H9 (cell line): ENCODE measurements around the gene TGFBR3L. TPM values are rescaled to one million over a fixed set of nuclear protein-coding genes. Genes with fewer than 3 reads are reported as not detected.
"Not testable (repeated sequence)": the region's sequence is repeated elsewhere in the genome, so short reads cannot be mapped to it uniquely, and the experiment has no call there.

ENCODE experiments used
- DNase-seq: peaks from one replicate; pipeline ENCODE4 v3.0.0-alpha.2; 2017
- H2AFZ ChIP-seq: one replicate; pipeline ENCODE4 v1.6.1; 2013; ENCODE audit warnings: mild to moderate bottlenecking, low read length, control low read depth, moderate library complexity
- H2AK5ac ChIP-seq: 2 replicates; pipeline ENCODE4 v1.6.1; 2013; ENCODE audit warnings: low read length, control low read depth, mixed read lengths; ENCODE audit not compliant: insufficient read length
- H2BK120ac ChIP-seq: one replicate; pipeline ENCODE4 v1.6.1; 2013; ENCODE audit warnings: low read depth, mild to moderate bottlenecking, low read length, control low read depth, inconsistent platforms; ENCODE audit not compliant: poor library complexity, severe bottlenecking
- H2BK12ac ChIP-seq: 2 replicates; pipeline ENCODE4 v1.6.1; 2013; ENCODE audit warnings: low read length, control low read depth, mixed read lengths, low read depth; ENCODE audit not compliant: insufficient read length
- H2BK15ac ChIP-seq: 2 replicates; pipeline ENCODE4 v1.6.1; 2013; ENCODE audit warnings: low read depth, low read length, control low read depth
- H2BK20ac ChIP-seq: one replicate; pipeline ENCODE4 v1.6.1; 2013; ENCODE audit warnings: low read depth, mild to moderate bottlenecking, low read length, control low read depth, inconsistent platforms; ENCODE audit not compliant: poor library complexity, severe bottlenecking
- H2BK5ac ChIP-seq: 2 replicates; pipeline ENCODE4 v1.6.1; 2013; ENCODE audit warnings: low read length, control low read depth, mixed read lengths; ENCODE audit not compliant: insufficient read length
- H3K14ac ChIP-seq: 2 replicates; pipeline ENCODE4 v1.6.1; 2013; ENCODE audit warnings: low read length, control low read depth; ENCODE audit not compliant: insufficient read depth
- H3K18ac ChIP-seq: 2 replicates; pipeline ENCODE4 v1.6.1; 2013; ENCODE audit warnings: low read depth, mild to moderate bottlenecking, mixed read lengths, low read length, control low read depth; ENCODE audit not compliant: insufficient read length
- H3K23ac ChIP-seq: 2 replicates; pipeline ENCODE4 v1.6.1; 2013; ENCODE audit warnings: low read length, control low read depth, mixed read lengths, low read depth; ENCODE audit not compliant: insufficient read length
- H3K23me2 ChIP-seq: 2 replicates; pipeline ENCODE4 v1.6.1; 2013; ENCODE audit warnings: low read depth, mild to moderate bottlenecking, mixed read lengths, low read length, control low read depth; ENCODE audit not compliant: insufficient read length, poor library complexity, severe bottlenecking
- H3K27ac ChIP-seq: 2 replicates; pipeline ENCODE4 v1.5.1; 2013; ENCODE audit warnings: low read length, control low read depth, mixed read lengths, low read depth; ENCODE audit not compliant: insufficient read length
- H3K27me3 ChIP-seq: 2 replicates; pipeline ENCODE4 v1.6.1; 2013; ENCODE audit warnings: low read length, control low read depth, inconsistent platforms; ENCODE audit not compliant: insufficient read depth
- H3K4ac ChIP-seq: 2 replicates; pipeline ENCODE4 v1.6.1; 2013; ENCODE audit warnings: low read depth, mild to moderate bottlenecking, control low read depth, inconsistent platforms, low read length, moderate library complexity
- H3K4me1 ChIP-seq: 2 replicates; pipeline ENCODE4 v1.6.1; 2013; ENCODE audit warnings: low read length, control low read depth, inconsistent platforms; ENCODE audit not compliant: insufficient read depth
- H3K4me2 ChIP-seq: 2 replicates; pipeline ENCODE4 v1.6.1; 2013; ENCODE audit warnings: low read length, control low read depth, mixed read lengths; ENCODE audit not compliant: insufficient read length, insufficient read depth
- H3K56ac ChIP-seq: 2 replicates; pipeline ENCODE4 v1.6.1; 2013; ENCODE audit warnings: low read depth, mild to moderate bottlenecking, mixed read lengths, low read length, control low read depth; ENCODE audit not compliant: insufficient read length
- H3K79me1 ChIP-seq: 2 replicates; pipeline ENCODE4 v1.6.1; 2013; ENCODE audit warnings: low read depth, mild to moderate bottlenecking, moderate library complexity, low read length, control low read depth, inconsistent platforms; ENCODE audit not compliant: insufficient read depth, poor library complexity, severe bottlenecking
- H3K79me2 ChIP-seq: 2 replicates; pipeline ENCODE4 v1.6.1; 2013; ENCODE audit warnings: low read length, control low read depth, inconsistent platforms; ENCODE audit not compliant: insufficient read depth
- H3K9ac ChIP-seq: 2 replicates; pipeline ENCODE4 v1.6.1; 2013; ENCODE audit warnings: low read length, control low read depth, mixed read lengths; ENCODE audit not compliant: insufficient read length; ENCODE audit errors: extremely low read depth
- H3K9me3 ChIP-seq: one replicate; pipeline ENCODE4 v1.6.1; 2013; ENCODE audit warnings: low read depth, low read length, inconsistent platforms; ENCODE audit not compliant: control insufficient read depth
- H3T11ph ChIP-seq: one replicate; pipeline ENCODE4 v1.6.1; 2013; ENCODE audit warnings: mild to moderate bottlenecking, low read length, control low read depth, inconsistent platforms
- H4K20me1 ChIP-seq: one replicate; pipeline ENCODE4 v1.6.1; 2013; ENCODE audit not compliant: control insufficient read depth, insufficient read length, insufficient read depth
- H4K5ac ChIP-seq: 2 replicates; pipeline ENCODE4 v1.6.1; 2013; ENCODE audit warnings: low read depth, mild to moderate bottlenecking, mixed read lengths, low read length, control low read depth; ENCODE audit not compliant: insufficient read length
- H4K8ac ChIP-seq: replicated peaks from 2 replicates; pipeline ENCODE4 v1.6.1; 2013; ENCODE audit warnings: low read length, control low read depth, mixed read lengths, low read depth; ENCODE audit not compliant: insufficient read length
- H4K91ac ChIP-seq: 2 replicates; pipeline ENCODE4 v1.6.1; 2013; ENCODE audit warnings: low read depth, mild to moderate bottlenecking, moderate library complexity, mixed read lengths, low read length, control low read depth; ENCODE audit not compliant: insufficient read length
- H3K27ac Mint-ChIP-seq, 3 experiments: 2 replicates in 2 of 3; 3 replicates in 1 of 3; pipeline ENCODE4 v1.8.0; 2020 to 2021; ENCODE audit warnings: mixed read lengths in 3 of 3, mild to moderate bottlenecking in 1 of 3, moderate library complexity in 1 of 3
- H3K27me3 Mint-ChIP-seq: 2 replicates; pipeline ENCODE4 v1.8.0; 2021; ENCODE audit warnings: low read depth, mild to moderate bottlenecking, moderate library complexity, mixed read lengths
- H3K36me3 Mint-ChIP-seq, 3 experiments: 2 replicates in 2 of 3; 3 replicates in 1 of 3; pipeline ENCODE4 v1.8.0; 2020 to 2021; ENCODE audit warnings: low read depth in 3 of 3, mixed read lengths in 3 of 3; ENCODE audit not compliant: insufficient read depth in 1 of 3
- H3K4me1 Mint-ChIP-seq, 2 experiments: 2 replicates each; pipeline ENCODE4 v1.8.0; 2020; ENCODE audit warnings: mixed read lengths in 2 of 2
- H3K4me3 Mint-ChIP-seq, 2 experiments: 2 replicates in 1 of 2; 3 replicates in 1 of 2; pipeline ENCODE4 v1.8.0; 2020 to 2021; ENCODE audit warnings: mild to moderate bottlenecking in 2 of 2, mixed read lengths in 2 of 2, moderate library complexity in 1 of 2
- H3K9me3 Mint-ChIP-seq, 2 experiments: 2 replicates in 1 of 2; 3 replicates in 1 of 2; pipeline ENCODE4 v1.8.0; 2020; ENCODE audit warnings: mild to moderate bottlenecking in 2 of 2, mixed read lengths in 2 of 2, moderate library complexity in 1 of 2
- WGBS: extraction: QIAGEN DNeasy Blood & Tissue Kit; methylation state at CpG from one replicate; pipeline ENCODE4 v1.1.7; 2013; ENCODE audit warnings: missing lambda C conversion rate, low lambda C conversion rate, mixed read lengths; ENCODE audit not compliant: insufficient read length; ENCODE audit errors: extremely low coverage; 5-methylcytosine and 5-hydroxymethylcytosine counted together
- total RNA-seq: library from RNA; stranded (reverse); gene quantifications from 2 replicates; pipeline ENCODE4 v1.2.1, GENCODE V29; 2021
- TF ChIP-seq, protein P1 (sequence below): fragments of 200-600 bp; sonication (generic); conservative IDR thresholded peaks from 3 replicates; pipeline ENCODE4 v1.8.0; 2021; ENCODE audit warnings: antibody characterized with exemption, mild to moderate bottlenecking

TGFBR3L gene
- total RNA-seq, 1 experiment from 2014 or later = 5.5 TPM

DNA sequence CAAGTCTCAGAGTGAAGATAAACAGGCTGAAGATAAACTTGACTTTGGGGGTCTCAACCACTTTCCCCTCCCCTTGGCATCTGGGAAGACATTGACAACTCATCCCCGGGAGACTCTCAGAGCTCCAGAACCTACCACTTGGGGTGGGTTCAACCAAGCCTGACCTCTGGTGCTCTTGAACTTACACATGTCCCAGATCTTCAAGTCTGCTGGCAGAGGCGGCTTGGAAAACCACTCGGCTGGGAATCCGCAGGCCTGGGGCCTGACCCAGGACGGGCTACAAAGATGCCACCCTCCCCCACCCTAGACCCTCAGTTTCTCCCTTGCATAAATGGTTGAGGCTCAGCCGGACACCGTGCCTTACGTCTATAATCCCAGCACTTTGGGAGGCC, 25.8 kb upstream of the TGFBR3L start:
- Histone ChIP-seq H3T11ph (no peak overlapping the region), H2AK5ac (no peak overlapping the region), H3K18ac (no peak overlapping the region), H2AFZ (no peak overlapping the region), H4K8ac (no peak overlapping the region), H3K79me2 (no peaks in the 10 kb centered on the region; the same call in 1 of the 2 replicates), H3K14ac (no peak overlapping the region), H3K9ac (no peak overlapping the region), H3K9me3 (no peaks in the 10 kb centered on the region), H3K4me2 (peak overlapping the region; percentile 82), H3K27ac (no peak overlapping the region), H2BK12ac (no peak overlapping the region), H2BK20ac (no peak overlapping the region), H3K4me1 (no peaks in the 10 kb centered on the region), H2BK5ac (no peak overlapping the region), H3K27me3 (no peaks in the 10 kb centered on the region), H3K23ac (no peak overlapping the region), H3K23me2 (peaks cover 3% of the 10 kb centered on the region), H2BK15ac (no peak overlapping the region), H4K5ac (no peak overlapping the region), H3K4ac (no peak overlapping the region), H3K79me1 (no peaks in the 10 kb centered on the region), H4K91ac (no peak overlapping the region), H4K20me1 (no peaks in the 10 kb centered on the region), H2BK120ac (no peak overlapping the region), H3K56ac (no peak overlapping the region)
- no peak overlapping the region for H3K27ac Mint-ChIP-seq
- H3K36me3 Mint-ChIP-seq = no peaks in the 10 kb centered on the region
- peaks cover 4 to 11% of the 10 kb centered on the region in 2 experiments for H3K4me1 Mint-ChIP-seq
- TF ChIP-seq, protein P1, sequence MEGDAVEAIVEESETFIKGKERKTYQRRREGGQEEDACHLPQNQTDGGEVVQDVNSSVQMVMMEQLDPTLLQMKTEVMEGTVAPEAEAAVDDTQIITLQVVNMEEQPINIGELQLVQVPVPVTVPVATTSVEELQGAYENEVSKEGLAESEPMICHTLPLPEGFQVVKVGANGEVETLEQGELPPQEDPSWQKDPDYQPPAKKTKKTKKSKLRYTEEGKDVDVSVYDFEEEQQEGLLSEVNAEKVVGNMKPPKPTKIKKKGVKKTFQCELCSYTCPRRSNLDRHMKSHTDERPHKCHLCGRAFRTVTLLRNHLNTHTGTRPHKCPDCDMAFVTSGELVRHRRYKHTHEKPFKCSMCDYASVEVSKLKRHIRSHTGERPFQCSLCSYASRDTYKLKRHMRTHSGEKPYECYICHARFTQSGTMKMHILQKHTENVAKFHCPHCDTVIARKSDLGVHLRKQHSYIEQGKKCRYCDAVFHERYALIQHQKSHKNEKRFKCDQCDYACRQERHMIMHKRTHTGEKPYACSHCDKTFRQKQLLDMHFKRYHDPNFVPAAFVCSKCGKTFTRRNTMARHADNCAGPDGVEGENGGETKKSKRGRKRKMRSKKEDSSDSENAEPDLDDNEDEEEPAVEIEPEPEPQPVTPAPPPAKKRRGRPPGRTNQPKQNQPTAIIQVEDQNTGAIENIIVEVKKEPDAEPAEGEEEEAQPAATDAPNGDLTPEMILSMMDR = no peak
- peak overlapping the region; percentile 65 to 80 for H3K4me3 Mint-ChIP-seq
- WGBS = no CpG with 5 or more reads among the region's 8 CpGs
- peaks cover 27% of the 10 kb centered on the region for H3K27me3 Mint-ChIP-seq
- no peak for DNase-seq
- H3K9me3 Mint-ChIP-seq = peaks cover 1 to 3% of the 10 kb centered on the region in 2 experiments; a peak in 3 of 5 replicates

- H3K79me1 ChIP-seq, H3K4me1 ChIP-seq, H4K20me1 ChIP-seq, H3K27ac Mint-ChIP-seq, H4K91ac ChIP-seq, H3K23ac ChIP-seq, H3K9ac ChIP-seq, H4K5ac ChIP-seq, DNase-seq, H3K4me2 ChIP-seq, H3K18ac ChIP-seq, H3K9me3 ChIP-seq, H3T11ph ChIP-seq, H2BK15ac ChIP-seq, H2AFZ ChIP-seq, H3K27ac ChIP-seq, H3K56ac ChIP-seq, H3K4me3 Mint-ChIP-seq, H3K23me2 ChIP-seq, H3K14ac ChIP-seq, H2BK20ac ChIP-seq, H3K36me3 Mint-ChIP-seq, H3K79me2 ChIP-seq, H2BK5ac ChIP-seq, H3K4ac ChIP-seq, H2AK5ac ChIP-seq, H2BK12ac ChIP-seq, H2BK120ac ChIP-seq, H3K27me3 ChIP-seq, H4K8ac ChIP-seq, H3K9me3 Mint-ChIP-seq: not testable (repeated sequence)
- no CpG with 5 or more reads among the region's 18 CpGs for WGBS
- Mint-ChIP-seq H3K4me1 (peaks cover 4 to 11% of the 10 kb centered on the region in 2 experiments; a peak in 3 of 4 replicates), H3K27me3 (peaks cover 12% of the 10 kb centered on the region)
Measured at GRCh38 chr19:7893362-7894101, 21.1 kb upstream of the TGFBR3L start.
